GM19467 (cell line): ENCODE measurements around the gene CCDC51.
"Not testable (repeated sequence)": the region's sequence is repeated elsewhere in the genome, so short reads cannot be mapped to it uniquely, and the experiment has no call there.

Experiments used
- ATAC-seq: cut with Tn5 transposase; IDR thresholded peaks from one replicate; pipeline ENCODE4 v1.9.1; 2021; ENCODE audit warnings: mild to moderate bottlenecking, moderate library complexity; ENCODE audit not compliant: unreplicated experiment

The CCDC51 gene

GRCh38 chr3:48409291-48410201, 30.4 kb downstream of the CCDC51 start:
- ATAC-seq: no peak

GRCh38 chr3:48408823-48409281, 31.1 kb downstream of the CCDC51 start:
- ATAC-seq: no peak

DNA sequence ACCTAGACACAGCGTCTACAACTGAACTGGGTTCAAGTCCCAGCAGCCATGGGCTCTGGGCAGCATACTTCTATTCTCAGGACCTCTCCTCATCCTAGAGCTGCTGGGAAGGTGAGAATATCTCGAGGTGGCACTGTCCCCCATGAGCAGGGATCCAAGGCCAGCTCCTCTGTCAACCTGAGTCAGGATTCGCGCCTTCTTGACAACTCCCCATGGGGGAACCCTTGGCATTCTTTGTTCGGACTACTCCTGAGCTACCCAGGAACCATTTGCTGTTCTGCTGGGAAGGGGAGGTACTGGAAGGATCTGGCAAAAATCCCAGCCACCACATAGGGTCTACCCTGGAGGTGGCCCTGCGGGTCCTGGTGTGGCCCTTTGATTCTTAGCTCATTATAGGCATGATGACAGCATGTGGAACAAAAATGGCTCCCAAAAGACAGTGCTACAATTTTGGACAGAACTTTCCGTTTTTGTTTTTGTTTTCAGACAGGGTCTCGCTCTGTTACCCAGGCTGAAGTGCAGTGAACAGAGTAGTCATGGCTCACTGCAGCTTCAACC, 32.3 kb downstream of the CCDC51 start:
- no peak for ATAC-seq

DNA sequence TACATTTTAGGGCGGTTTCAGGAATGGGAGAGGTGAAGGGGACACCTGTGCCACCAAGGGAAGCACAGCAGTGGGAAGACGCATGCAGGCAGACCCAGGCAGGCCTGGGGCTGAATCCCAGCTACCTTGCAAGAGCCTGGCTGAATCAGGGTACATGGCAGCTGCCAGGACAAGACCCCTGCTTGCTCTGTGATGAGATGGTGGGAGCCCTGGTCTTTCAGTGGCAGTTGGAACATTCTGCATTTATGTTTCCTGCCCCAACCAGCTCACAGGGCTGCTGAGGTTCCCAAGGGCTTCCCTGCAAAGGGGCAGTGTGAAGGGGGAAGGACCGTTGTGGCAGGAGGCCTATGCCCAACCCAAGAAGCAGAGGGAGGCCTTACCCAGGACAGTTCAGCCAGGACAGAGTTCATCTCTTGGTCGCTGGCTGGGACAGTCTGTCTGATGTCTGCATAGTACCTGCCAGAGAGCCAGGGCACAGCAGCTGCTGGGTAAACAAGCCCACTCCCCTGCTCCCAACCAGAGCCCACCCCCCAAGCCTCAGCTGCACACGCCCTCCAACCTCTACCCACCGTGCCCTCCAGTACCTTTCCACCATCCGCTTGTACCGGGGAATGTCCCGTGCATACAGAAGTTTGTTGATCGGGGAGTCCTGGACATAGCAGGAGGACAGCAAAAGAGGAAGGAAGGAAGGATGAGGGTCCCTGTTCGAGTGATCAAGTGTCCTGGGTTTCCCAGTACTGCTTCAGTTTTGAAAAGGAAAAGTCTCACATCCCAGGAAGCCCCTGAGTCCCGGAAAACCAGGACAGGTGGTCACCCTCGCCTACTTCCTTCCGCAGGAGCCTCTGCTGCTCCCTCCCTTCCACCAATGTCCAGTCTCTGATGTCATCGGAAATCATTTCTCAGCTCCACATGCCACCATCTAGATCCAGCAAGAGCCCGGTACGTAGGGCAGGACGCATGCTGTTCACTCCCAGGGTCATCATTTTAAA, 33.2 kb downstream of the CCDC51 start:
- no peak for ATAC-seq

DNA sequence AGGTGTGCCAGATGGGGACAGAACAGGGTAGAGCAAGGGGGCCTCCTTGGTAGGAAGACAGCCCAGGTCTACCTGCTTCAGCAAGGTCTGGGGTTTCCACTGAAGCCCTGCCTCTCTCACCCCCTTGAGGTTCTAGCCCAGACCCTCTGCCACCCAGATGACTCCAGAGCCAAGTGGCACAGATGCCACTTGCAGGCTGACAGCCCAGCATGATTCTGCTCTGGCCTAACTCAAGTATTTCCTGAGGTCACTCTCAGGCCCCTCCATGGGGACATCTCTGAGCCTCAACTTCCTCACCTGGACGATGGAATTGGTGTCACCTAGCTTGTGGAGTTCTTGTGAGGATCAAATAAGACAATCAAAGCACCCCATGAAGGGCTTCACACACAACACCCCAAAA, 33.9 kb downstream of the CCDC51 start:
- ATAC-seq: no peak

DNA sequence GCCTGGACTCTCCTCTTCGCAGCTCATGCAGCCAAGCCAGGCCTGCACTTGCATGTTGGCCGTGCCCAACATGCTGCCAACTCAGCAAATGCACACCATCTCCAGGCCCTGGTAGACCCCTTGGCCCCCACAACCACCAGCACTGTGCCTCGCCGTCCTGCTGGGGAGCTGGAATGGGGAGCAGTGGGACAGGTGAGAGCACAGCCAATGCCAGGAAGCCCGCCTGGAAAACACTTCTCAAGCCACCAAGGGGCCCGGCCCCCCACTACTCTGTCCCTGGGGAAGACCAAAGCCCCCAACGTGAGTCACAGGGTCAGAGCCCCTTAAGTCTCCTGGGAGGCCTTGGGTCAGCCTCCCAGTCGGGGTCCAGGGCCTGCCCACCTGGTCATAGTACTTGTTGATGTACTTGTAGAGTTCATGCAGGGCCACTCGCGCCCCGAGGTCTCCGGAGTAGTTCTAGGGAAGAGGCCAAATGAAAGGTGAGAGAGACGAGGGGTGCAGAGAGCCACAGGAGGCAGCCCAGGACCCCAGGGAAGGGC, 34.5 kb downstream of the CCDC51 start:
- ATAC-seq: no peak

GRCh38 chr3:48404440-48405342, 35.2 kb downstream of the CCDC51 start:
- ATAC-seq: no peak

DNA sequence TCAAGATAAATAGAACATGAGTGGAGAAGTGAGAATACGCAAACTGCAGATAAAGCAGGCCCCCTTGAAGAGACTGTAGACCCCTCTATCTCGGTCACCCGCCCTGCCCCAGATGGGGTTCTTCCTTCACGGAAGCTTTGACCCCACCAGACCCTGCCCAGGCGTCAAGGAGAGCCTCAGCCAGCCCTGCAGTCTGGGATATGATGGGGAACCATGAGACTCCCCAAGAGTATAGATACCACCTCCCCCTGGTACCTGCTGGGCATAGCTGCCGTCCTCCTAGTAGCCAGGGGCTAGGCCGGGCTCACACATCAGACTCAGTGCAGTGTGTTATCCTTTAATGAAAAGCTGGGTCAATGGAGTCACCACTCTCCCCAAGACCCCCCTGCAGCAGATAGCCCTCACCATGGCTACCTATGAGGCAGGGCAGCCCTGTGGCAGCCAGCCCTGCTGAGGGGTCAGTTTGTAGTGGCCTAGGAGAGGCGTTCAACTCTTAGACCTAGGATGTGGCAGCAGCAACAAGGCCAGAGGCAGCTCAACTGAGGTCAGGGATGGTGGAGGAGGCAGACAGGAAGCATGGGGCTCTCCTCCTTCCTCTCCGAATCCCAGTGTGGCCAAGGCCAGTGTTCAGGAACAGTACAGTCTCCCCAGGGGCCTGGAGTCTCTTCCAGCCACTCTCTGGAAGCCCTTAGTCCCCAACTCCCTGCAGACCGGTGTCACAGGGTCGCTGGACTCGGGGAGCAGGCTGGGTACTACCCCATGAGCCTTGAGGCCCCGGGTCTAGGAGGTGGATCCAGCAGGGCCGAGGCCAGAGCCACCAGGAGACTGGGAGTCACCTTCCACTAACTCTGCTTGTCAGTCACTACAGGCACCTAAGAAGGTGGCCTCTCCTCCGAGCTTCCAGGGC, 36.1 kb downstream of the CCDC51 start:
- ATAC-seq: no peak

DNA sequence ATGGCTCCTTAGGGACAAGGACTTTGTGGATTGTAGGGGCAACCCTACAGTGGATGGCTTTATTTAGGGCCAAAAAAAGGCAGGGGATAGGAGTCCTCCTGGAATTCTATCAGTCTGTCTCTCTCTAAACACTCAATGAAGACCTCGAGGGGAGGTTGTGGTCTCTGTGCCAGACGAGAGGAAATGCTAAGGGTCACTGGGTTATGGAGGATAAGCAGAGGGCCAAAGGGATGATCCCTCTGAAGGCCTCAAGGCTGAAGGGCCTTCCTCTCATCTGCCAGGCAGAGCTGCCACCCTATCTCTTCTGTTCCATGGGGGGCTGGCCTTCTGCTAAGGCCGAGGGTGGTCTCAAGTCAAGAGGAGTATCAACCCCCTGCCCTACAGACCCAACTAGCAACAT, 37.0 kb downstream of the CCDC51 start:
- no peak for ATAC-seq

GRCh38 chr3:48402281-48402732, 37.6 kb downstream of the CCDC51 start:
- no peak for ATAC-seq

DNA sequence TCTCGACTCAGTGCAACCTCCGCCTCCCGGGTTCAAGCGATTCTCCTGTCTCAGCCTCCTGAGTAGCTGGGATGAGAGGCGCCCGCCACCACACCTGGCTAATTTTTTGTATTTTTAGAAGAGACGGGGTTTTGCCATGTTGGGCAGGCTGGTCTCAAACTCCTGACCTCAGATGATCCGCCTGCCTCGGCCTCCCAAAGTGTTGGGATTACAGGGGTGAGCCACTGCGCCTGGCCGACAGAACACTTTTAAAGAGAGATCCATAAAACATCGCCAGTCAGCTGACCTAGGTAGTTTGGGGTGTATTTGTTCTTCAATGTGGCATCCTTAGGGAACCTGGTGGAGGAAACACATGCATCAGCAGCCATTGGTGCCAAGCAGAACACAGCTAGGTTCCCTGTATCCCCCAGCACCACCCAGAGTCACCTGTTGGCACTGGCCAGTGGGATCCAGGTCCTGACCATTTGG, 38.5 kb downstream of the CCDC51 start:
- not testable (repeated sequence) for ATAC-seq

- no peak for ATAC-seq
These were observed 39.0 kb downstream of the CCDC51 start for GRCh38 chr3:48400824-48401433.

DNA sequence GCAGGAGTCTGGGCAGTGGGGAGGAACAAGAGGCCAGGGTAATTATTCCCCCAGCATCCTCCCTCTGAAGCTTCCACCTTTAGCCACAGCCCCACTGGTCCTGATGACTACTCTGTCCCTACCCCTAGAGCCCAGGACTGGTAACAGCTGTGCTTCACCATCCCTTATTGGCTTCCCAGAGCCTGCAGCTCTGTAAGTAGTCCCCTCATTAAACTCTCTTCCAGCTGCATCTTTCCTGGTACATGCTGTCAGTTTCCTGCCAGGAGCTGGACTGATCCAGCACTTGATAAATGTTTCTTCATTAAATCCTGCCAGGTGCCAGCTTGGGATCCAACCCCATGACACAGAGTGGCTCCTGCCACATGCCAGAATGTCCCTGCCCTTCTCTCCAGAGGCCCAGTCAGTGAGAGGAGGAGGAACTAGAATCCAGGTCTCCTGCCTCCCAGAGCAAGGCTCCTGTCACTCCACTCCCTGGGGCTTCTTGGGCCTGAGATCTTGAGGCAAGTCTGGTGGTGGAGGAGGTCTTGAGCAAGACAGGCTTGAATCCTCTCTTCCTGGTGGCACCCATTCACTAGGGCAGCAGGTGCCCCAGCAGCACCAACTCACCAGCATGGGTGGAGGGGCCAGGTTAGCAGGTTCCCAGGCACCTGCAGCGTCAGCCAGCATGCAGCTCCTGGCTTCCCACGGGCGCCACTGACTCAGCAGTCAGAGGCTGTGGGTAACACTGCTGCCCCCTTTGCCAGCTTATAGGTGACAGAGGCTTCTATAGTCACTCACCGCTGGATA, 40.3 kb downstream of the CCDC51 start:
- no peak for ATAC-seq

DNA sequence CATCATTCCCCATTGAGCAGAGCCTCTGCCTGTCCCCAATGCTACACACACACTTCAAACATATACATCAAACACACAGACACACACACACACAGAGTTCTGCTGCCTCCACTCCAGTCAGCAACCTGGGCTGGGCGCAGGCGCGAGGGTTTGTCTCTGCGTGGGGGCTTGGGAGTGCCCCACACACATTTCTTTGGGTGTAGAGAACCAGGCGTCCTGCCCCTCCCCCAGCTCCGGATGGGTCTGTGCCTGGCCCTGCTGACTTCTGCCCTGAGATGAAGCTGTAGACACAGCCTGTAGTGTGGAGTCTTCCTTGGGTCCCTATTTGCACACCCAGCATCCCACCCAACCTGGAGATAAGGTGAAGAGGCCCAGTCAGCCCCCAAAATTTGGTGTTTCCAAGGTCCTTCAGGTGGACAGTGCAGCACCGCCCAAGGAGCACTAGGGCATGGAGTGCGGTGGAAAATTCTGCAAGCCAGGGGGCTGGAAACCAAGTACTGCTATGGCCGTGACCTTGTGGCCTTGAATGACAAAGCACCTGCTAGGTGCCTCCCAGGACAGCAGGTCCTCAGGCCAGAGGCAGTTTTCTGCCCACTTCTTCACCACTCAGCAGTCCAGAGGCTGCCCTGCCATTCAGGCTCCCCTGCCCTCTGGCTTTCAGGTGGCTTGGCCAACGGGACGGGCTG, 41.1 kb downstream of the CCDC51 start:
- ATAC-seq: no peak

- no peak for ATAC-seq
These were observed 41.9 kb downstream of the CCDC51 start for GRCh38 chr3:48397767-48398681.

GRCh38 chr3:48395714-48396113, 44.2 kb downstream of the CCDC51 start:
- no peak for ATAC-seq
